HUDEP-2 (cell line): Measurements from ENCODE around the gene GNPTAB.
A peak's percentile ranks its signal among the peaks of the same experiment; 100 is the strongest.
"Not testable (repeated sequence)": the region's sequence is repeated elsewhere in the genome, so short reads cannot be mapped to it uniquely, and the experiment has no call there.

Experiments
- DNase-seq, 76 experiments: peaks; one replicate each; lab custom pipeline; 2025; ENCODE audit not compliant: unreplicated experiment in 76 of 76; lab: John Stamatoyannopoulos, UW

Gene GNPTAB

GRCh38 chr12:101854747-101855146 is 24.0 kb upstream of the GNPTAB start:
- peak in 6 of 76 experiments; percentile 6 to 24 (median 16) for DNase-seq

GRCh38 chr12:101852998-101853397 is 22.2 kb upstream of the GNPTAB start:
- no peak for DNase-seq

GRCh38 chr12:101850199-101850598 is 19.4 kb upstream of the GNPTAB start:
- DNase-seq = no peak

- DNase-seq = no peak
Measured at GRCh38 chr12:101847325-101847724, 16.6 kb upstream of the GNPTAB start.

DNA sequence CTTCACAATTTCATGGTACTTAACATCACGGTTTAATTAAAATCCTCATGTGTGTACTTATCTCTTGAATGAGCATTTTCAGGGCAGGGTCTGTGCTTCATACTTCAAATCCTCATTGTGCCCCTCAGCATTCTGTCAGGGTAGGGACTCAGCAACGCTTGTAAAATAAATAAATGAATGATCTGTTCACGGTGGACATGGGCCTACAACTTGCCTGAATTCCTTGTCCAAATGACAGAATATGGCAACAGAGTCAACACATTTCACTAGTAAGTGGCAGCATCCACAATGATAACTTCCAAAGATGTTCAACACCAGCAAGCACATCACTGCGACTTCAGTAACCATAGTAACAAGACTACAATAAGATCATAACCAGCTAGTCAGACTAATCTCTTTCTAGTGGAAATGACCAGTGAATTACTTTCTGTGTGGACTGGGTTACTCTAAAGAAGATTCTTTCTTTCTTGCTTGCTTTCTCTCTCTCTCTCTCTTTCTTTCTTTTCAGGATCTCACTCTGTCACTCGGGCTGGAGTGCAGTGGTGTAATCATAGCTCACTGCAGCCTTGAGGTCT is 14.5 kb upstream of the GNPTAB start:
- DNase-seq = no peak

DNA sequence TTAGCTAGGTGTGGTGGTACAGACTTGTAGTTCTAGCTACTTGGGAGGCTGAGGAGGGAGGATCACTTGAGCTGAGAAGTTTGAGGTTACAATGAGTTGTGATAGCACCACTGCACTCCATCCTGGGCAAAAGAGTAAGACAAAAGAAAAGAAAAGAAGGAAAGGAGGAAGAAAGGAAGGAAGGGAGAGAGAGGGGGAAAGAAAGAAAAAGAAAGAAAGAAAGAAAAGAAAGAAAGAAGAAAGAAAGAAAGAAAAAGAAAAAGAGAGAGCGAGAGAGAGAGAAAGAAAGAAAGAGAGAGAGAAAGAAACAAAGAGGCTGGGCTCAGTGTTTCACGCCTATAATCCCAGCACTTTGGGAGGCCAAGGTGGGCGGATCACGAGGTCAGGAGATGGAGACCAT is 10.3 kb upstream of the GNPTAB start:
- no peak for DNase-seq

- peak in 60 of 76 experiments; percentile 4 to 75 (median 40) for DNase-seq
Measured at GRCh38 chr12:101839324-101840283, 8.8 kb upstream of the GNPTAB start.

DNA sequence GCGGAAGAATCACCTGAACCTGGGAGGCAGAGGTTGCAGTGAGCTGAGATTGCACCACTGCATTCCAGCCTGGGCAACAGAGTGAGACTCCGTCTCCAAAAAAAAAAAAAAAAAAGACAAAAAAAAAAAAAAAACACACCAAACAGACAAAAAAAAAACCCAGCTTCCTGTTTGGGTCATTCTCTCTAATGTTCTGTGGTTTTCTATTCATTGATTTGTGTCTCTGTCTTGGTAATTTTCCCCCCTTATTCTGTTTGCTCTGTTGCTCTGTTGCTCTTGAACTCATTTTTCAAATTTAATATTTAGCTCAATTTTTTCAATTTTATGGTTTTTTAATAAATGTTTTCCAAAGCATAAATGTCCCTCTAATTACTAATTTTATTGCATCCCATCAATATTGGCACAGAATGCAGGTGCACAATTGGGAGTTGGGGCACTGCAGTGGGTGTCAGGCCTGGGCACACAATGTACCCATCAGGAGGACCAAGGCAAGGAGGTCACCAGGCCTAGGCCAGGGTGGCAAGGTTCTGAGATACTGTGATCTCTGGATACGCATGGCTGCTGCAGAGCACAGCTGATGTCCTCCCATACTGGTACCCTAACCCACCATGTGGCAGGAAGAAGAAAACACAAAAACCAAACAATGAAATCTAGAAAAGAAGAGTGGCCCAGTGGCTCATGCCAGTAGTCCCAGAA is 8.0 kb upstream of the GNPTAB start:
- no peak for DNase-seq

DNA sequence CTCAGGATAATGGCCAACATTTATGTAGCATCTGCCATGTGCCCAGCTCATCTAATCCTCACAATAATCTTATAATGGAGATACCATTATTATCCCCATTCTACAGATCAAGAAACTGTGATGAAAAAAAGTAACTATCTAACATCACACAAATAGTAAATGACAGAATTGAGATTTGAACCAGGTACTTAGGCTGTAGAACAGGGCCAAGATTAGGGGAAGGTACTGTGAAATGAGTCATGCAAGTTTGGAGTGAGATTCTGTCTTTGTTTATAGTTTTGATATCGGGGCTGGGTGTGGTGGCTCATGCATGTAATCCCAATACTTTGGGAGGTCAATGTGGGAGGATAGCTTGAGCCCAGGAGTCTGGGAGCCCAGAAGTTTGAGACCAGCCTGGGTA is 1.3 kb upstream of the GNPTAB start:
- DNase-seq = peak in 7 of 76 experiments; percentile 5 to 33 (median 16)

- DNase-seq = peak in 5 of 76 experiments; percentile 14 to 46 (median 28)
Measured at GRCh38 chr12:101829639-101830366, 956 bp downstream of the GNPTAB start.

GRCh38 chr12:101828463-101829196 is 2.1 kb downstream of the GNPTAB start:
- DNase-seq = no peak

DNA sequence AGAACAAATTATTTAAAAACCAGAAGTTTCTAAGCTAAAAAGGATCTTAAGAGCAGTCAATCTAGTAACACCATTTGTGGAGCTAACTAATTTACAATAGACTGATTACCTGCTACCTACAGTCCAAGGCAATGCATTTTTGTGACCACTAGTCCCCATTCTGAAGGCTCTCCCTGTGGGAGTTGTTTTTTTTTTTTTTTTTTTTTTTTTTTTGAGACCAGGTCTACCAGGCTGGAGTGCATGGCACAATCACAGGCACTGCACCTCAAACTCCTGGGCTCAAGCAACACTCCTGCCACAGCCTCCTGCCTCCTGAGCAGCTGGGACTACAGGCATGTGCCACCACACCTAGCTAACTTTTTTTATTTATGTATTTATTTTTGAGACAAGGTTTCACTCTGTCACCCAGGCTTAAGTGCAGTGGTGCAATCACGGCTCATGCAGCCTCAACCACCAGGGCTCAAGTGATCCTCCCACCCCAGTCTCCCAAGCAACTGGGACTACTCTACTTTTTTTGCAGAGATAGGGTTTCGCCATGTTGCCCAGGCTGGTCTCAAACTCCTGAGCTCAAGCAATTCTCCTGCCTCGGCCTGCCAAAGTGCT is 3.9 kb downstream of the GNPTAB start:
- DNase-seq = peak in 6 of 76 experiments; percentile 4 to 28 (median 14)

- no peak for DNase-seq
Measured at GRCh38 chr12:101824831-101825230, 5.9 kb downstream of the GNPTAB start.

DNA sequence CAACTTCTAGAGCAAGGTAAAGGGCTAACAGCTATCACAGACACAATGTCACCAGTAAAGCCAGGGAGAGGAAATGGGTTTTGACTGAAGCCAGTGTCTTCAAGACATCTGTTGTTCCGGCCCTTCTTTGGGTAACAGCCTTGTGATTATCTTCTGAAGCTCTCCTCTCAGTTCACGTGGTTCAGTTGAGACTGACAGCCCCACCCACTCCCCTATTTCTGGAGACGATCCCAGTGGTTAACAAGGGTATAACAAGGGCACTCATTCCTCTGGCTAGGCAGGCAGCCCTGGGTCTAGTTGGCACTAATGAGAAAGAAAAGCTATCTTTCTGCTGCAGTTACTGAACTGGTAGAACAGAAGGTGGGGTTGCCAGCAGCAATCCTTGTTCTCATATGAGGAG is 6.9 kb downstream of the GNPTAB start:
- peak in 74 of 76 experiments; percentile 46 to 97 (median 87) for DNase-seq

DNA sequence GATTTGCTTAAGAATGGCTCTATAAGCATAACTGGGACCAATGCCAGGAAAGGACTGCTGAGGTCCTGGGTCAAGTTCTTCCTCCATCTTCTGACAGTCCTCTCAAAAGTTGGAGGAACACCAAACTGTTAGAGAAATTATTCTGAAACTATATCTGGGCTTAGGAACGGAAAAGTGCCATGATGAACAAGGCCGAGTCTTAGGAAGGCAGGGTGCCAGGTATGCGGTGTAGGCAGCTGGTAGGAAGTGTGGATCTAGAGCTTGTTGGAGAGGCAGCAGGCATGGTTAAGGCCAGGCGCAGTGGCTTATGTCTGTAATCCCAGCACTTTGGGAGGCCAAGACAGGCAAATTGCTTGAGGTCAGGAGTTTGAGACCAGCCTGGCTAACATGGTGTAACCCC is 7.7 kb downstream of the GNPTAB start:
- DNase-seq = peak in 1 of 76 experiments; percentile 23

DNA sequence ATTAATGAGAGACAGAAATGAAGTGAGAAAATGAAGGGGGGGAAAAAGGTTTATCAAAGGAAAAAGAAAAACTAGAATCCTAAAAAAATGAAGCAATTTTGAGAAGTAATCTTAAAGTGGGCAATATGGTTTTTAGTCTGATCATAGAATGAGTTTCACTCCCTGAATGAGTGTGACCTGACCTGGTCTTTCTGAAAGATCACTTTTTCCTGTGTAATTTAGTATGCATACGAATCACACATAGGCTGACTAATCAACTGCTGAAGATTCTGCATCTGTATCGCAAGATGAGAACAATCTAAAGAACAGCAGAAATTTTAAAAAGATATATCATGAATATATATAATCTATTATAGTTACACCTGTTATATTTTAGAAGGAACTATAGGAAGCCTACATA is 11.3 kb downstream of the GNPTAB start:
- DNase-seq = no peak

GRCh38 chr12:101818689-101819088 is 12.1 kb downstream of the GNPTAB start:
- not testable (repeated sequence) for DNase-seq

DNA sequence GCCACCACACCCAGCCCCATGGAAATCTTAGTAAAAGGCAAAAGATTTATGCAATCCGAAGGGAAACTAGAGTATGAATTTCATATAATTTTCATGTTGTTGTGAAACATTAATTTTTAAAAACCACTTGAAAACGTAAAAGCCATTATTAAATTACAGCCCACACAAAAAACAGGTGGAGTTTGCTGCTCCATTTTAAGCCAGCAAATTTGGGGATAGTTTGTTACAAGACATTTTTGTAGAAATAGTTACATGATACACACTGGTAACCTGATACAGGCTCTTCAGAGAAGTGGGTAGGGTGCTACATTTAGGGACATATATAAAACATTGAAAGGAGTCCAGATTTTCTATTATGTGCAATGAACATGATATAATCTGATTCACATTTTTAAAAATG is 17.6 kb downstream of the GNPTAB start:
- no peak for DNase-seq

DNA sequence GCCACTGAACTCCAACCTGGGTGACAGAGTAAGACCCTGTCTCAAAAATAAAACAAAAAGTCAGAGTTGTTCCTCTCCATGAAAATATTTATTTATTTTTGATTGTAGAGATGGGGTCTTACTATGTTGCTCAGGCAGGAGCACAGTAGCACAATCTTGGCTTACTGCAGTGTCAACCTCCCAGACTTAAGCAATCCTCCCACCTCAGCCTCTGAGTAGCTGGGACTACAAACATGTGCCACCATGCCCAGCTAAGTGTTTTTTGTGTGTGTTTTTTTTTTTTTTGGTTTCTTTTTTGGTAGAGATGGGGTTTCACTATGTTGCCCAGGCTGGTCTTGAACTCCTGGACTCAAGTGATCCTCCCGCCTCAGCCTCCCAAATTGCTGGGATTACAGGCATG is 18.0 kb downstream of the GNPTAB start:
- not testable (repeated sequence) for DNase-seq
